ENCODE results near the gene CASQ2.
"Not testable (repeated sequence)": the region's sequence is repeated elsewhere in the genome, so short reads cannot be mapped to it uniquely, and the experiment has no call there.

CASQ2 gene

GRCh38 chr1:115780655-115781054 is 12.1 kb upstream of the CASQ2 start:
- DNase-seq, result not testable (repeated sequence)

- DNase-seq, result not testable (repeated sequence)
Observed at GRCh38 chr1:115779075-115779474, 10.6 kb upstream of the CASQ2 start.

GRCh38 chr1:115771847-115772457 is 3.4 kb upstream of the CASQ2 start:
- peak; percentile 10 to 15 for DNase-seq

GRCh38 chr1:115771094-115771846 is 2.8 kb upstream of the CASQ2 start:
- no peak for DNase-seq

- DNase-seq, result no peak
Observed at GRCh38 chr1:115767403-115767802, 1.1 kb downstream of the CASQ2 start.

GRCh38 chr1:115765091-115765490 is 3.4 kb downstream of the CASQ2 start:
- DNase-seq, result no peak

- no peak for DNase-seq
Observed at GRCh38 chr1:115764541-115764940, 4.0 kb downstream of the CASQ2 start.

- no peak for DNase-seq
Observed at GRCh38 chr1:115762779-115763178, 5.7 kb downstream of the CASQ2 start.

- DNase-seq, result no peak
Observed at GRCh38 chr1:115761601-115762302, 6.8 kb downstream of the CASQ2 start.

- DNase-seq, result no peak
Observed at GRCh38 chr1:115757856-115758255, 10.7 kb downstream of the CASQ2 start.

GRCh38 chr1:115757326-115757725 is 11.2 kb downstream of the CASQ2 start:
- no peak for DNase-seq

GRCh38 chr1:115755456-115756370 is 12.8 kb downstream of the CASQ2 start:
- DNase-seq, result no peak

GRCh38 chr1:115753830-115754229 is 14.7 kb downstream of the CASQ2 start:
- no peak for DNase-seq

GRCh38 chr1:115753361-115753760 is 15.2 kb downstream of the CASQ2 start:
- no peak for DNase-seq

GRCh38 chr1:115748401-115749150 is 19.9 kb downstream of the CASQ2 start:
- DNase-seq, result no peak

GRCh38 chr1:115746021-115746690 is 22.4 kb downstream of the CASQ2 start:
- no peak for DNase-seq

- no peak for DNase-seq
Observed at GRCh38 chr1:115744646-115745275, 23.8 kb downstream of the CASQ2 start.

- no peak for DNase-seq
Observed at GRCh38 chr1:115740811-115741210, 27.7 kb downstream of the CASQ2 start.

GRCh38 chr1:115732316-115732715 is 36.2 kb downstream of the CASQ2 start:
- DNase-seq, result no peak

GRCh38 chr1:115729756-115730155 is 38.8 kb downstream of the CASQ2 start:
- no peak for DNase-seq

- no peak for DNase-seq
Observed at GRCh38 chr1:115728341-115728740, 40.2 kb downstream of the CASQ2 start.

Measured in CD4-positive, alpha-beta T cell treated with Interferon alpha-2 for 1 hour (primary cell).